Activated CD8-positive, alpha-beta memory T cell treated with anti-CD3 and anti-CD28 coated beads, Interleukin-2, amount 50 U/mL, for 24 hours (primary cell): ENCODE measurements around the gene HSPA4L.
A peak's percentile ranks its signal among the peaks of the same experiment; 100 is the strongest.

Source experiments
- DNase-seq: peaks from one replicate; pipeline ENCODE4 v3.0.0-alpha.2; 2020; ENCODE audit errors: extremely low read depth

HSPA4L gene

GRCh38 chr4:127870281-127870680 is 88.2 kb downstream of the HSPA4L start:
- no peak for DNase-seq

GRCh38 chr4:127870688-127871087 is 88.6 kb downstream of the HSPA4L start:
- DNase-seq, result no peak

- DNase-seq, result no peak
Measured at GRCh38 chr4:127875791-127876190, 93.7 kb downstream of the HSPA4L start.

- DNase-seq, result peak; percentile 86
Measured at GRCh38 chr4:127880763-127881562, 98.8 kb downstream of the HSPA4L start, which contains the start of gene PLK4. PLK4 (plus strand) TSS chr4:127880893; CDS start chr4:127881135, 242 bp downstream.

GRCh38 chr4:127881563-127881864 is 99.4 kb downstream of the HSPA4L start:
- no peak for DNase-seq

GRCh38 chr4:127888559-127888958 is 106.4 kb downstream of the HSPA4L start:
- no peak for DNase-seq

- no peak for DNase-seq
Measured at GRCh38 chr4:127889903-127890302, 107.8 kb downstream of the HSPA4L start.
